NOMO-1 treated with DMSO at 0.1 percent for 48 hours (cell line): ENCODE data around the gene MS4A4E.
"Not testable (repeated sequence)": the region's sequence is repeated elsewhere in the genome, so short reads cannot be mapped to it uniquely, and the experiment has no call there.

Source experiments
- DNase-seq: peaks from one replicate; lab custom pipeline; 2025; ENCODE audit not compliant: unreplicated experiment; lab: John Stamatoyannopoulos, UW

The MS4A4E gene

GRCh38 chr11:60221692-60222091 is 21.2 kb downstream of the MS4A4E start:
- no peak for DNase-seq

GRCh38 chr11:60221181-60221580 is 21.8 kb downstream of the MS4A4E start:
- no peak for DNase-seq

- DNase-seq = no peak
Observed at GRCh38 chr11:60214386-60214785, 28.6 kb downstream of the MS4A4E start.

- DNase-seq = no peak
Observed at GRCh38 chr11:60211206-60211605, 31.7 kb downstream of the MS4A4E start.

GRCh38 chr11:60209977-60210376 is 33.0 kb downstream of the MS4A4E start:
- DNase-seq = no peak

GRCh38 chr11:60208951-60209350 is 34.0 kb downstream of the MS4A4E start:
- no peak for DNase-seq

- no peak for DNase-seq
Observed at GRCh38 chr11:60208146-60208895, 34.6 kb downstream of the MS4A4E start.

- DNase-seq = no peak
Observed at GRCh38 chr11:60206616-60207015, 36.3 kb downstream of the MS4A4E start.

GRCh38 chr11:60204922-60205321 is 38.0 kb downstream of the MS4A4E start:
- DNase-seq = peak; percentile 91

- not testable (repeated sequence) for DNase-seq
Observed at GRCh38 chr11:60201334-60201733, 41.6 kb downstream of the MS4A4E start.

GRCh38 chr11:60197442-60197841 is 45.5 kb downstream of the MS4A4E start:
- no peak for DNase-seq

GRCh38 chr11:60195923-60196368 is 47.0 kb downstream of the MS4A4E start:
- DNase-seq = peak; percentile 7

GRCh38 chr11:60194511-60194910 is 48.4 kb downstream of the MS4A4E start:
- no peak for DNase-seq

- peak; percentile 91 for DNase-seq
Observed at GRCh38 chr11:60193687-60194433, 49.1 kb downstream of the MS4A4E start.

- not testable (repeated sequence) for DNase-seq
Observed at GRCh38 chr11:60192564-60192963, 50.4 kb downstream of the MS4A4E start.

- peak; percentile 61 for DNase-seq
Observed at GRCh38 chr11:60188481-60188880, 54.5 kb downstream of the MS4A4E start.

- not testable (repeated sequence) for DNase-seq
Observed at GRCh38 chr11:60186128-60186527, 56.8 kb downstream of the MS4A4E start.

- not testable (repeated sequence) for DNase-seq
Observed at GRCh38 chr11:60185512-60185827, 57.5 kb downstream of the MS4A4E start.

GRCh38 chr11:60184824-60185511 is 58.0 kb downstream of the MS4A4E start:
- peak; percentile 98 for DNase-seq

- DNase-seq = peak; percentile 78
Observed at GRCh38 chr11:60183591-60184205, 59.2 kb downstream of the MS4A4E start.
